HG02970 (cell line): ENCODE results near the gene L3MBTL4.

Experiments
- ATAC-seq: cut with Tn5 transposase; IDR thresholded peaks from one replicate; pipeline ENCODE4 v1.9.1; 2021; ENCODE audit warnings: mild to moderate bottlenecking, moderate library complexity, moderate number of reproducible peaks; ENCODE audit not compliant: unreplicated experiment, low FRiP score

Gene L3MBTL4

GRCh38 chr18:5941890-5942289 is 472.8 kb downstream of the L3MBTL4 start:
- ATAC-seq: no peak

GRCh38 chr18:5939801-5940667 is 474.7 kb downstream of the L3MBTL4 start:
- no peak for ATAC-seq

GRCh38 chr18:5937795-5938194 is 476.9 kb downstream of the L3MBTL4 start:
- no peak for ATAC-seq

GRCh38 chr18:5937121-5937520 is 477.6 kb downstream of the L3MBTL4 start:
- no peak for ATAC-seq

GRCh38 chr18:5930789-5931188 is 483.9 kb downstream of the L3MBTL4 start:
- ATAC-seq: no peak

GRCh38 chr18:5918205-5918858 is 496.4 kb downstream of the L3MBTL4 start:
- ATAC-seq: no peak

- no peak for ATAC-seq
Observed at GRCh38 chr18:5914951-5915350, 499.8 kb downstream of the L3MBTL4 start.

- ATAC-seq: no peak
Observed at GRCh38 chr18:5914016-5914415, 500.7 kb downstream of the L3MBTL4 start.

- no peak for ATAC-seq
Observed at GRCh38 chr18:5912566-5912965, 502.1 kb downstream of the L3MBTL4 start.

- ATAC-seq: no peak
Observed at GRCh38 chr18:5909125-5909524, 505.6 kb downstream of the L3MBTL4 start.
